Nephron progenitor cell (in vitro differentiated cells): ENCODE data around the gene GPR18.

ENCODE experiments used
- DNase-seq: peaks from one replicate; pipeline ENCODE4 v3.0.0; 2021
- H3K27ac Mint-ChIP-seq: 2 replicates; pipeline ENCODE4 v1.8.0; 2021; ENCODE audit warnings: mild to moderate bottlenecking, moderate library complexity, mixed read lengths
- H3K27me3 Mint-ChIP-seq: 2 replicates; pipeline ENCODE4 v1.8.0; 2021; ENCODE audit warnings: mild to moderate bottlenecking, low read depth, mixed read lengths; ENCODE audit not compliant: poor library complexity
- H3K36me3 Mint-ChIP-seq: 2 replicates; pipeline ENCODE4 v1.8.0; 2021; ENCODE audit warnings: low read depth, mixed read lengths
- H3K4me1 Mint-ChIP-seq: 2 replicates; pipeline ENCODE4 v1.8.0; 2021; ENCODE audit warnings: mixed read lengths
- H3K4me3 Mint-ChIP-seq: 2 replicates; pipeline ENCODE4 v1.8.0; 2021; ENCODE audit warnings: mild to moderate bottlenecking, moderate library complexity, mixed read lengths
- H3K9me3 Mint-ChIP-seq: 2 replicates; pipeline ENCODE4 v1.8.0; 2021; ENCODE audit warnings: mild to moderate bottlenecking, moderate library complexity, mixed read lengths
- CTCF ChIP-seq: fragments of 200-600 bp; sonication (generic); IDR thresholded peaks from 2 replicates; pipeline ENCODE4 v1.5.0; 2021; ENCODE audit warnings: antibody characterized with exemption

GPR18 gene

GRCh38 chr13:99304541-99304940 lies 46.4 kb upstream of the GPR18 start:
- H3K9me3 Mint-ChIP-seq, result no peaks in the 10 kb centered on the region
- H3K27me3 Mint-ChIP-seq, result no peaks in the 10 kb centered on the region
- DNase-seq, result no peak
- peaks cover 13% of the 10 kb centered on the region for H3K36me3 Mint-ChIP-seq
- H3K4me3 Mint-ChIP-seq, result no peak overlapping the region
- H3K4me1 Mint-ChIP-seq, result peaks cover 38% of the 10 kb centered on the region
- no peak for TF ChIP-seq CTCF
- H3K27ac Mint-ChIP-seq, result peak overlapping the region; percentile 52

- Mint-ChIP-seq H3K27ac (peak overlapping the region; percentile 8), H3K36me3 (peaks cover 13% of the 10 kb centered on the region), H3K4me3 (no peak overlapping the region), H3K9me3 (no peaks in the 10 kb centered on the region), H3K4me1 (peaks cover 38% of the 10 kb centered on the region), H3K27me3 (no peaks in the 10 kb centered on the region)
- DNase-seq, result no peak
- TF ChIP-seq CTCF, result no peak
These were observed 45.8 kb upstream of the GPR18 start for GRCh38 chr13:99303863-99304521.

- H3K27me3 Mint-ChIP-seq, result no peaks in the 10 kb centered on the region
- no peak for TF ChIP-seq CTCF
- H3K9me3 Mint-ChIP-seq, result no peaks in the 10 kb centered on the region
- H3K36me3 Mint-ChIP-seq, result peaks cover 2% of the 10 kb centered on the region
- peaks cover 27% of the 10 kb centered on the region for H3K4me1 Mint-ChIP-seq
- no peak overlapping the region for H3K4me3 Mint-ChIP-seq
- no peak overlapping the region for H3K27ac Mint-ChIP-seq
- no peak for DNase-seq
These were observed 44.7 kb upstream of the GPR18 start for GRCh38 chr13:99302637-99303505.

GRCh38 chr13:99301913-99302636 lies 43.9 kb upstream of the GPR18 start:
- Mint-ChIP-seq H3K4me3 (no peak overlapping the region), H3K27me3 (peaks cover 5% of the 10 kb centered on the region), H3K36me3 (no peaks in the 10 kb centered on the region), H3K9me3 (no peaks in the 10 kb centered on the region), H3K27ac (peak overlapping the region; percentile 2), H3K4me1 (peaks cover 19% of the 10 kb centered on the region)
- no peak for DNase-seq
- no peak for TF ChIP-seq CTCF

- Mint-ChIP-seq H3K4me1 (peaks cover 11% of the 10 kb centered on the region), H3K4me3 (no peak overlapping the region), H3K36me3 (no peaks in the 10 kb centered on the region), H3K27me3 (peaks cover 5% of the 10 kb centered on the region), H3K27ac (no peak overlapping the region), H3K9me3 (no peaks in the 10 kb centered on the region)
- TF ChIP-seq CTCF, result no peak
- DNase-seq, result no peak
These were observed 43.1 kb upstream of the GPR18 start for GRCh38 chr13:99301056-99301838.
